Ishikawa (cell line): ENCODE data around the gene ASCC1.

Experiments
- CEBPB ChIP-seq: IDR thresholded peaks from 2 replicates; pipeline ENCODE4 v1.6.1; 2012
- CREB1 ChIP-seq: IDR thresholded peaks from 2 replicates; pipeline ENCODE4 v1.6.1; 2012; ENCODE audit warnings: low read depth
- EGR1 ChIP-seq: IDR thresholded peaks from 2 replicates; pipeline ENCODE4 v1.6.1; 2012
- EP300 ChIP-seq: IDR thresholded peaks from 2 replicates; pipeline ENCODE4 v1.6.1; 2012; ENCODE audit warnings: borderline replicate concordance
- FOXM1 ChIP-seq: IDR thresholded peaks from 2 replicates; pipeline ENCODE4 v1.6.1; 2012; ENCODE audit warnings: low read depth, borderline replicate concordance
- NFIC ChIP-seq: IDR thresholded peaks from 2 replicates; pipeline ENCODE4 v1.6.1; 2012
- RAD21 ChIP-seq: IDR thresholded peaks from 2 replicates; pipeline ENCODE4 v1.6.1; 2012; ENCODE audit warnings: low read depth
- TAF1 ChIP-seq: IDR thresholded peaks from 2 replicates; pipeline ENCODE4 v1.6.1; 2012; ENCODE audit warnings: low read depth, mild to moderate bottlenecking
- TCF12 ChIP-seq: IDR thresholded peaks from 2 replicates; pipeline ENCODE4 v1.6.1; 2012; ENCODE audit warnings: low read depth
- TEAD4 ChIP-seq: IDR thresholded peaks from 2 replicates; pipeline ENCODE4 v1.6.1; 2012
- YY1 ChIP-seq: IDR thresholded peaks from 2 replicates; pipeline ENCODE4 v1.6.1; 2012; ENCODE audit warnings: low read depth
- ZBTB7A ChIP-seq: IDR thresholded peaks from 2 replicates; pipeline ENCODE4 v1.6.1; 2012; ENCODE audit warnings: low read depth
- TF ChIP-seq, protein P1 (sequence below): IDR thresholded peaks from 2 replicates; pipeline ENCODE4 v1.6.1; 2012
- TF ChIP-seq, protein P2 (sequence below): IDR thresholded peaks from 2 replicates; pipeline ENCODE4 v1.6.1; 2012
- TF ChIP-seq, protein P3 (sequence below): IDR thresholded peaks from 2 replicates; pipeline ENCODE4 v1.6.1; 2012; ENCODE audit warnings: low read depth, mild to moderate bottlenecking

The ASCC1 gene

DNA sequence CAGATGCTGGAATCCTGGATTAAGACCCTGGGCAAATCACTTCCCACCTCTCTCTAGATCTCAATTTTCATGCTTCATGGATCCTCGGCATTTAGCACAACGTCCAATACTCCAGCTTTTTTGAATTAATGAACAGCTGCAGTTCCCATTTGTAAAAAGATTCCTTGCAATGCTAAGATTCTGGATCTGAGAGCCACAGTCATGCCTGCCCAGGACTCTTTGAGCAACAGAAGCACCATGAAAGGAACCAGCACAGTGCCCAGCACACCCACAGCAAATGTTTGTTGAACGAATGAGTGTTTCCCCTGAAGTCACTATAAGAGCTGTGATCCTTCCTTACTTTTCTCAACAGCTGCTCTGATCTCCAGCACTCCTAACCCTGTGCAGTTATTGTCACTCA, 36.9 kb upstream of the ASCC1 start:
- TF ChIP-seq, protein P1, sequence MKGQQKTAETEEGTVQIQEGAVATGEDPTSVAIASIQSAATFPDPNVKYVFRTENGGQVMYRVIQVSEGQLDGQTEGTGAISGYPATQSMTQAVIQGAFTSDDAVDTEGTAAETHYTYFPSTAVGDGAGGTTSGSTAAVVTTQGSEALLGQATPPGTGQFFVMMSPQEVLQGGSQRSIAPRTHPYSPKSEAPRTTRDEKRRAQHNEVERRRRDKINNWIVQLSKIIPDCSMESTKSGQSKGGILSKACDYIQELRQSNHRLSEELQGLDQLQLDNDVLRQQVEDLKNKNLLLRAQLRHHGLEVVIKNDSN, result no peak
- TF ChIP-seq CEBPB, result no peak
- no peak for TF ChIP-seq RAD21
- no peak for TF ChIP-seq EP300
- no peak for TF ChIP-seq FOXM1
- TF ChIP-seq TAF1, result no peak
- TF ChIP-seq NFIC, result no peak
- TF ChIP-seq TEAD4, result no peak
- no peak for TF ChIP-seq YY1
- no peak for TF ChIP-seq EGR1

DNA sequence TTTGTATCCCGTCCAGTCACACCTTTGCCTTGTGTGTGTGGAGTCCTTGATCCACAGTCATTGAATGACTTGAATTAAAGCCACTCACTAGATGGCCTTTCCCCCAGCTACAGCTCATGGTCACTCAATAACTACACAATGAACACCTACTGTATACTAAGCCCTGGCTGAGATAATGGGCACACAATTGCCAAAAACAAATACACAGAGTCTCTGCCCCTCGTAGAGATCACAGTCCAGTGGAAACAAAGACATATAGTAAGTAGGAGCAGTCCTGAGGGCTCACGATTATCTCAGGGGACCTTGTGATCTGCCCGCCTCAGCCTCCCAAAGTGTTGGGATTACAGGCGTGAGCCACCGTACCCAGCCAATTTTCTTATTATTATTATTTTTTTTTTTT, 35.6 kb upstream of the ASCC1 start:
- no peak for TF ChIP-seq EP300
- no peak for TF ChIP-seq EGR1
- TF ChIP-seq YY1, result no peak
- TF ChIP-seq, protein P2, sequence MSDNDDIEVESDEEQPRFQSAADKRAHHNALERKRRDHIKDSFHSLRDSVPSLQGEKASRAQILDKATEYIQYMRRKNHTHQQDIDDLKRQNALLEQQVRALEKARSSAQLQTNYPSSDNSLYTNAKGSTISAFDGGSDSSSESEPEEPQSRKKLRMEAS, result no peak
- no peak for TF ChIP-seq RAD21
- no peak for TF ChIP-seq FOXM1
- TF ChIP-seq TAF1, result no peak
- TF ChIP-seq ZBTB7A, result no peak
- TF ChIP-seq TCF12, result no peak
- no peak for TF ChIP-seq CREB1
- no peak for TF ChIP-seq CEBPB
- no peak for TF ChIP-seq NFIC
- TF ChIP-seq, protein P3, sequence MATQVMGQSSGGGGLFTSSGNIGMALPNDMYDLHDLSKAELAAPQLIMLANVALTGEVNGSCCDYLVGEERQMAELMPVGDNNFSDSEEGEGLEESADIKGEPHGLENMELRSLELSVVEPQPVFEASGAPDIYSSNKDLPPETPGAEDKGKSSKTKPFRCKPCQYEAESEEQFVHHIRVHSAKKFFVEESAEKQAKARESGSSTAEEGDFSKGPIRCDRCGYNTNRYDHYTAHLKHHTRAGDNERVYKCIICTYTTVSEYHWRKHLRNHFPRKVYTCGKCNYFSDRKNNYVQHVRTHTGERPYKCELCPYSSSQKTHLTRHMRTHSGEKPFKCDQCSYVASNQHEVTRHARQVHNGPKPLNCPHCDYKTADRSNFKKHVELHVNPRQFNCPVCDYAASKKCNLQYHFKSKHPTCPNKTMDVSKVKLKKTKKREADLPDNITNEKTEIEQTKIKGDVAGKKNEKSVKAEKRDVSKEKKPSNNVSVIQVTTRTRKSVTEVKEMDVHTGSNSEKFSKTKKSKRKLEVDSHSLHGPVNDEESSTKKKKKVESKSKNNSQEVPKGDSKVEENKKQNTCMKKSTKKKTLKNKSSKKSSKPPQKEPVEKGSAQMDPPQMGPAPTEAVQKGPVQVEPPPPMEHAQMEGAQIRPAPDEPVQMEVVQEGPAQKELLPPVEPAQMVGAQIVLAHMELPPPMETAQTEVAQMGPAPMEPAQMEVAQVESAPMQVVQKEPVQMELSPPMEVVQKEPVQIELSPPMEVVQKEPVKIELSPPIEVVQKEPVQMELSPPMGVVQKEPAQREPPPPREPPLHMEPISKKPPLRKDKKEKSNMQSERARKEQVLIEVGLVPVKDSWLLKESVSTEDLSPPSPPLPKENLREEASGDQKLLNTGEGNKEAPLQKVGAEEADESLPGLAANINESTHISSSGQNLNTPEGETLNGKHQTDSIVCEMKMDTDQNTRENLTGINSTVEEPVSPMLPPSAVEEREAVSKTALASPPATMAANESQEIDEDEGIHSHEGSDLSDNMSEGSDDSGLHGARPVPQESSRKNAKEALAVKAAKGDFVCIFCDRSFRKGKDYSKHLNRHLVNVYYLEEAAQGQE, result no peak
- TF ChIP-seq, protein P1, result no peak
- no peak for TF ChIP-seq TEAD4

DNA sequence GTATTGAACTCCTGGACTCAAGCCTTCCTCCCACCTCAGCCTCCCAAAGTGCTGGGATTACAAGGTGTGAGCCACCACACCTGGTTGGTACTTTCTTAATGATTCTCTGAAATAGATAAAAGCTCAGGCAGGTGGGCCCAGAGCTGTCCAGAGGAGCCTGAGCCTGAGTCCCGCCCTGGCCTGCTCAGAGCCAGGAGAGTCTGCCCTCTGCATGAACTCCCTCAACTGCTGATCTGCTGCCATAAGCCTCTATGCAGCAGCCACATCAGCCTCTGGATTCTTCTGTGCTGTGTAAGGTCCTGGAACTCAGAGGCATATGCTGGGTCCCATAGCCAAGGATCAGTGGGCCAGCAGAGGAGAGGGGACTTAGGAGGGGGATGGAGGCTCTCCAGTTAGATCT, 34.6 kb upstream of the ASCC1 start:
- TF ChIP-seq NFIC (no peak), FOXM1 (no peak), ZBTB7A (no peak), TCF12 (no peak), TAF1 (no peak)

DNA sequence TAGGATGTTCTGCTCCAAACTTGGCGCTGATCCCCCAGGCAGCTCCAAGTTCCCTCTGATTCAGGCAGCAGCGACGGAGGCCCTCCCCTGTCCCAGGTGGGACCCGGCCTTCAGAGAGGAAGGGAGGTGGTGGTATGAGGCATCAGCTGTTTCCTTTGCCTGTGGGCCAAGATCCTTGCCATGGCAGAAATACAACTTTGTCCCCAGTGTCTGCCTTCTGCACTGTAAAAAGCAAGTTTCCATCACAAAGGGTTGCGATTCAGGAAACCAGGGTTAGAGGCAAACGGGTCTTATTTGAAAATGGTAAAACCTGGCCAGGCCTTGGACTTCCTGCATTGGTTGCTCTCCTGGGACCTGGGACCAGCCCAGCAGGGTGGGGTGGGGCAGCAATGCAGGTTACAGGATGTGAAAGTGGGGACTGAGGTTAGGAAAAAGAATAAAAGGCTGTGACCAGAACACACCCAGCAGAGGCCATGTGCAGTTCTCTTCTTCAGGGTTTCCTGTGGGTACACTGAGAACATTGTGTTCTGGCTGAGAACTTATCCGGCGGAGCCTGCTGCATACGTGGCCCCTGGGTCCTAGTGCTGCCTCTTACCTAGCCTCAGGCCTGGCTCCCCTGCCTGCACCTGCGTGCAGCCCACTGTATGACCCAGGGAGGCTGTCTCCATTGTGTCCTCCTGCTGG, 32.5 kb upstream of the ASCC1 start:
- TF ChIP-seq RAD21 (no peak; the same call in 1 of the 2 replicates), NFIC (no peak)

DNA sequence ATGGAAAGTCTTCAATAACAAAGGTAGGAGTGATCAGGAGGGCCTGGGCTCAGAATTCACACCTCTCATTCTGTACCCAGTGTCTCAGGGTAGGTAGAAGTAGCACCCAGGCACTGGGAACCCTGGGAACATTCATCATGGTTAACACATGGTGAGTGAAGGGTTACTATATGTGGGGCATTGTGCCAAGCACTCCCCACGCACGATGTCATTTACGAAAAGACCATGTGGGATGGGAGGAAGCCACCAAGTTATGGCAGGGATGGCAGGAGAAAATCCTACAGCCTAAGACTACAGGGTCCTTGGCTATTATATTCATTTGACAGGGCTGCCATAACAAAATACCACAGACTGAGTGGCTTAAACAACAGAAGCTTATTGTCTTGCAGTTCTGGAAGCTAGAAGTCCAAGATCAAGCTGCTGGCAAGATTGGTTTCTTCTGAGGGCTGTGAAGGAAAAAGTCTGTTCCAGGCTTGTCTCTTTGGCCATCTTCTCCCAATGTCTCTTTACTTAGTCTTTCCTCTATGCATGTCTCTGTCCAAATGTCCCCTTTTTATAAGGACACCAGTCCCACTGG, 30.0 kb upstream of the ASCC1 start:
- TF ChIP-seq YY1 (no peak), FOXM1 (no peak), TAF1 (no peak), NFIC (no peak), CREB1 (no peak), ZBTB7A (no peak), EGR1 (no peak), CEBPB (no peak), TEAD4 (no peak), EP300 (no peak), TCF12 (no peak), RAD21 (no peak)
- TF ChIP-seq, protein P3, result no peak
- TF ChIP-seq, protein P2, result no peak
- TF ChIP-seq, protein P1, result no peak
